ENCODE results near the gene MIPOL1.
"Not testable (repeated sequence)": the region's sequence is repeated elsewhere in the genome, so short reads cannot be mapped to it uniquely, and the experiment has no call there.

MIPOL1 gene

DNA sequence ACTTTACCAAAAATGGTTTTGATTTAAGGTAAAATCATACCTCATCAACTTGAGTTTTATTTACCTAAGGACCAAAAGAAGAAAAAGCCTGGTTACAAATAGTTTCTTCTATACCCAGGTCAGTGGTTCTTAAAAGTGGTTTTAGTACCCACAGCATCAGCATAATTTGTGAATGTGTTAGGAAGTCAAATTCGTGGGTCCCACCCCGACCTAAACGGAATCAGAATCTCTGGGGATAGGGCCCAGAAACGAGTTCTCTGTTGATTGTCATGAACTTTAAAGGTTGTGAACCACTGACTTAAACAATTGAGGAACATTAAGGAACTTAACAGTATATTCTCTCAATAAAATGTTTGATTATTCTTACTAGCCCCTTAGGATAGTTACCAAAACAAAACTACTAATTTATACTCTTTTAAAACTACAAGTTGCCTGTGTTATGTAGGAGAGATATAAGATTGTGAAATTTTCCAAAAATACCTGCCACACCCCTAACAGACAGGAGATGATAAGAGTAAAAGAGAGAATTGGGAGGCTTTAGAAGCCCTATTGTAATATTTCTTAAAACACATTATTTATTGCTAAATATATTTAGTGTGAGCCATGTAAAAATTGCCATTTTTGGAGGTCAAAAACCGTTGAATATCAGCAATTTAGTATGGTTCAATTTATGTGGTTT, 24.7 kb upstream of the MIPOL1 start:
- H3K27me3 ChIP-seq (ENCODE audit: low read length), result no peaks in the 10 kb centered on the region
- H3K4me2 ChIP-seq (ENCODE audit: low read depth, low read length, poor library complexity, severe bottlenecking), result no peak overlapping the region
- no peak overlapping the region for H3K27ac ChIP-seq (ENCODE audit: low read depth, low read length)
- H3K4me3 ChIP-seq (ENCODE audit: insufficient read depth, low read length, poor library complexity, severe bottlenecking), result no peak overlapping the region
- H3K9me2 ChIP-seq (replicated peaks; ENCODE audit: insufficient read depth, low read length), result no peaks in the 10 kb centered on the region
- no peak overlapping the region for H3K9ac ChIP-seq (ENCODE audit: low read length)
- H3K9me3 ChIP-seq (ENCODE audit: insufficient read depth, low read length), result no peaks in the 10 kb centered on the region
- H3K79me2 ChIP-seq (ENCODE audit: insufficient read depth, low read length), result no peaks in the 10 kb centered on the region
- no peaks in the 10 kb centered on the region for H4K20me1 ChIP-seq (ENCODE audit: low read depth, low read length)
- no peaks in the 10 kb centered on the region for H3K36me3 ChIP-seq (ENCODE audit: low read length)
- no peak overlapping the region for H2AFZ ChIP-seq (ENCODE audit: low read depth, low read length, severe bottlenecking)
- TF ChIP-seq, protein P1, sequence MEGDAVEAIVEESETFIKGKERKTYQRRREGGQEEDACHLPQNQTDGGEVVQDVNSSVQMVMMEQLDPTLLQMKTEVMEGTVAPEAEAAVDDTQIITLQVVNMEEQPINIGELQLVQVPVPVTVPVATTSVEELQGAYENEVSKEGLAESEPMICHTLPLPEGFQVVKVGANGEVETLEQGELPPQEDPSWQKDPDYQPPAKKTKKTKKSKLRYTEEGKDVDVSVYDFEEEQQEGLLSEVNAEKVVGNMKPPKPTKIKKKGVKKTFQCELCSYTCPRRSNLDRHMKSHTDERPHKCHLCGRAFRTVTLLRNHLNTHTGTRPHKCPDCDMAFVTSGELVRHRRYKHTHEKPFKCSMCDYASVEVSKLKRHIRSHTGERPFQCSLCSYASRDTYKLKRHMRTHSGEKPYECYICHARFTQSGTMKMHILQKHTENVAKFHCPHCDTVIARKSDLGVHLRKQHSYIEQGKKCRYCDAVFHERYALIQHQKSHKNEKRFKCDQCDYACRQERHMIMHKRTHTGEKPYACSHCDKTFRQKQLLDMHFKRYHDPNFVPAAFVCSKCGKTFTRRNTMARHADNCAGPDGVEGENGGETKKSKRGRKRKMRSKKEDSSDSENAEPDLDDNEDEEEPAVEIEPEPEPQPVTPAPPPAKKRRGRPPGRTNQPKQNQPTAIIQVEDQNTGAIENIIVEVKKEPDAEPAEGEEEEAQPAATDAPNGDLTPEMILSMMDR (IDR thresholded peaks at IDR 0.05; ENCODE audit: insufficient read depth, low read length, poor library complexity, severe bottlenecking), result no peak
- no peak for TF ChIP-seq EZH2phosphoT487 (conservative IDR thresholded peaks at IDR 0.05; ENCODE audit: low read length)
- H3F3A ChIP-seq (ENCODE audit: insufficient read depth), result no peaks in the 10 kb centered on the region

DNA sequence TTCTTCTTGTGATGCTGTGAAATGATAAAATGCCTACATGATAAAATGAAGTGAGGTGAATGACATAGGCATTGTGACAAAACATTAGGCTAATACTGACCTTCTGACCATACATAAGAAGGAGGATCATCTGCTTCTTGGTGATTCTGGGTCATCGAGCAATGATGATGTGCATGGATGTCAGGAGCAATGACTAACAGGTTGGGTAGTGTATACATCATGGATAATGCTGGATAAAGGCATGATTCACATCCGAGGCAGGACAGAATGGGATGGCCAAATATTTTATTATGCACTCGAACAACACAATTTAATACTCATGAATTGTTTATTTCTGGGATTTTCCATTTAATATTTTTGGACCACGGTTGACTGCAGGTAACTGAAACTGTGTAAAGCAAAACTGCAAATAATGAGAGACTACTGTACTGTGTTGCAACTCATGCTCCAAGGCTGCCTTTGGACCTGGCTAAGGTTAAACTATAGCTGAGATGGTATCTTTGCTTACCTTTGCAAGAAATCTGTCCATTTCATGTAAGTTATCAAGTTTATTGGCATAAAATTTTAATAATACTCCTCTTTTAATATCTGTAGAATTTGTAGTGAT, 17.7 kb upstream of the MIPOL1 start:
- no peaks in the 10 kb centered on the region for H3K79me2 ChIP-seq (ENCODE audit: insufficient read depth, low read length)
- H3K36me3 ChIP-seq (ENCODE audit: low read length), result no peaks in the 10 kb centered on the region
- no peak overlapping the region for H3K27ac ChIP-seq (ENCODE audit: low read depth, low read length)
- H3F3A ChIP-seq (ENCODE audit: insufficient read depth), result no peaks in the 10 kb centered on the region
- no peak for TF ChIP-seq EZH2phosphoT487 (conservative IDR thresholded peaks at IDR 0.05; ENCODE audit: low read length)
- TF ChIP-seq, protein P1 (IDR thresholded peaks at IDR 0.05; ENCODE audit: insufficient read depth, low read length, poor library complexity, severe bottlenecking), result no peak
- H3K4me3 ChIP-seq (ENCODE audit: insufficient read depth, low read length, poor library complexity, severe bottlenecking), result no peak overlapping the region
- no peak overlapping the region for H2AFZ ChIP-seq (ENCODE audit: low read depth, low read length, severe bottlenecking)
- H3K9me3 ChIP-seq (ENCODE audit: insufficient read depth, low read length), result no peaks in the 10 kb centered on the region
- H3K9ac ChIP-seq (ENCODE audit: low read length), result no peak overlapping the region
- H3K27me3 ChIP-seq (ENCODE audit: low read length), result no peaks in the 10 kb centered on the region
- H3K4me2 ChIP-seq (ENCODE audit: low read depth, low read length, poor library complexity, severe bottlenecking), result no peak overlapping the region
- no peaks in the 10 kb centered on the region for H3K9me2 ChIP-seq (replicated peaks; ENCODE audit: insufficient read depth, low read length)
- H4K20me1 ChIP-seq (ENCODE audit: low read depth, low read length), result no peaks in the 10 kb centered on the region

DNA sequence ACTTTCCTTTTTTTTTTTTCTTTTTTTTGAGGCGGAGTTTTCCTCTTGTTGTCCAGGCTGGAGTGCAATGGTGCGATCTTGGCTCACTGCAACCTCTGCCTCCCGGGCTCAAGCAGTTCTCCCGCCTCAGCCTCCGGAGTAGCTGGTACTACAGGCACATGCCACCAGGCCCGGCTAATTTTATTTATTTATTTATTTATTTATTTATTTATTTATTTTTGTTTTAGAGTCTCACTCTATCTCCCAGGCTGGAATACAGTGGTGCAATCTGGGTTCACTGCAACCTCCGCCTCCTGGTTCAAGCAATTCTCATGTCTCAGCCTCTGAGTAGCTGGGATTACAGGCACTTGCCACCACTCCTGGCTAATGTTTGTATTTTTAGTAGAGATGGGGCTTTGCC, 16.9 kb upstream of the MIPOL1 start:
- H3F3A ChIP-seq (ENCODE audit: insufficient read depth); H3K9me3 ChIP-seq (ENCODE audit: insufficient read depth, low read length); H3K9me2 ChIP-seq (replicated peaks; ENCODE audit: insufficient read depth, low read length); H3K27me3 ChIP-seq (ENCODE audit: low read length); H3K79me2 ChIP-seq (ENCODE audit: insufficient read depth, low read length); H3K36me3 ChIP-seq (ENCODE audit: low read length); H3K4me2 ChIP-seq (ENCODE audit: low read depth, low read length, poor library complexity, severe bottlenecking); H3K4me3 ChIP-seq (ENCODE audit: insufficient read depth, low read length, poor library complexity, severe bottlenecking); H4K20me1 ChIP-seq (ENCODE audit: low read depth, low read length); H3K9ac ChIP-seq (ENCODE audit: low read length); H3K27ac ChIP-seq (ENCODE audit: low read depth, low read length); H2AFZ ChIP-seq (ENCODE audit: low read depth, low read length, severe bottlenecking): not testable (repeated sequence)

DNA sequence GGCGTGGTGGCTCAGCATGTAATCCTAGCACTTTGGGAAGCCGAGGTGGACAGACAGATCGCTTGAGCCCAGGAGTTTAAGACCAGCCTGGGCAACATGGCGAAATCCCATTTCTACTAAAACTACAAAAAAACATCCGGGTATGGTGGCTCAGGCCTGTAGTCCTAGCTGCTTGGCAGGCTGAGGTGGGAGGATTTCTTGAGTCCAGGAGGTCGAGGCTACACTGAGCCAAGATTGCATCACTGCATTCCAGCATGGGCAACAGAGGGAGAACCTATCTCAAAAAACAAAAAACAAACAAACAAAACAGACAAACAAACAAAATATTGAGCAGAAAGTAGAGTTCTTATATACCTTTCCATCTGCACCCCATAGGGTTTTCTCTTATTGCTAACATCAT, 16.3 kb upstream of the MIPOL1 start:
- Histone ChIP-seq H3K9me3 (ENCODE audit: insufficient read depth, low read length) (no peaks in the 10 kb centered on the region), H3K79me2 (ENCODE audit: insufficient read depth, low read length) (no peaks in the 10 kb centered on the region), H3K4me3 (ENCODE audit: insufficient read depth, low read length, poor library complexity, severe bottlenecking) (no peak overlapping the region), H3K36me3 (ENCODE audit: low read length) (no peaks in the 10 kb centered on the region), H3F3A (ENCODE audit: insufficient read depth) (no peaks in the 10 kb centered on the region), H3K9ac (ENCODE audit: low read length) (no peak overlapping the region), H4K20me1 (ENCODE audit: low read depth, low read length) (no peaks in the 10 kb centered on the region), H3K9me2 (replicated peaks; ENCODE audit: insufficient read depth, low read length) (no peaks in the 10 kb centered on the region), H3K27me3 (ENCODE audit: low read length) (no peaks in the 10 kb centered on the region), H3K4me2 (ENCODE audit: low read depth, low read length, poor library complexity, severe bottlenecking) (no peak overlapping the region), H2AFZ (ENCODE audit: low read depth, low read length, severe bottlenecking) (no peak overlapping the region), H3K27ac (ENCODE audit: low read depth, low read length) (no peak overlapping the region)
- TF ChIP-seq, protein P1 (IDR thresholded peaks at IDR 0.05; ENCODE audit: insufficient read depth, low read length, poor library complexity, severe bottlenecking), result no peak
- TF ChIP-seq EZH2phosphoT487 (conservative IDR thresholded peaks at IDR 0.05; ENCODE audit: low read length), result no peak

DNA sequence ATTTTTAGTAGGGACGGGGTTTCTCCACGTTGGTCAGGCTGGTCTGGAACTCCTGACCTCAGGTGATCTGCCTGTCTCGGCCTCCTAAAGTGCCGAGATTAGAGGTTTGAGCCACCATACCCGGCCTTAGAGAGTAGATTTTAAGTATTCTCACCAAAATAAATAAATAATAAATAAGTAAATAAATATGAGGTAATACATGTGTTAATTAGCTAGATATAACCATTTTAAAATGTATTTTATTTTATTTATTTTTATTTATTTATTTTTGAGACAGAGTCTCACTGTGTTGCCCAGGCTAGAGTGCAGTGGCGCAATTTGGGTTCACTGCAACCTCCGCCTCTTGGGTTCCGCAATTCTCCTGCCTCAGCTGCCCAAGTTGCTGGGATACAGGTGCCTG, 13.2 kb upstream of the MIPOL1 start:
- not testable (repeated sequence) for H3K36me3 ChIP-seq (ENCODE audit: low read length); H3K9ac ChIP-seq (ENCODE audit: low read length); H4K20me1 ChIP-seq (ENCODE audit: low read depth, low read length); H3F3A ChIP-seq (ENCODE audit: insufficient read depth); H3K9me2 ChIP-seq (replicated peaks; ENCODE audit: insufficient read depth, low read length); H3K4me3 ChIP-seq (ENCODE audit: insufficient read depth, low read length, poor library complexity, severe bottlenecking); H3K4me2 ChIP-seq (ENCODE audit: low read depth, low read length, poor library complexity, severe bottlenecking); H2AFZ ChIP-seq (ENCODE audit: low read depth, low read length, severe bottlenecking); H3K79me2 ChIP-seq (ENCODE audit: insufficient read depth, low read length); H3K9me3 ChIP-seq (ENCODE audit: insufficient read depth, low read length); H3K27me3 ChIP-seq (ENCODE audit: low read length); H3K27ac ChIP-seq (ENCODE audit: low read depth, low read length)

Data from SU-DHL-6 (cell line).